Peyer's patch (tissue), 4 donors: Measurements from ENCODE around the gene JHY. TPM values are rescaled to one million over a fixed set of nuclear protein-coding genes. Genes with fewer than 3 reads are reported as not detected.

Source experiments
- DNase-seq, 3 donors: peaks; one replicate each; pipeline ENCODE4 v3.0.0-alpha.2; 2017 to 2019
- H3K27ac ChIP-seq, 4 donors: fragments of 200-600 bp; sonication (generic); one replicate each; pipeline ENCODE4 v1.5.1; 2016 to 2019
- H3K27me3 ChIP-seq, 2 donors: fragments of 200-600 bp; sonication (generic); one replicate each; pipeline ENCODE4 v1.5.1; 2019
- H3K36me3 ChIP-seq, 3 donors: fragments of 200-600 bp; sonication (generic); one replicate each; pipeline ENCODE4 v1.5.1; 2016 to 2019
- H3K4me1 ChIP-seq, 4 donors: fragments of 200-600 bp; sonication (generic); one replicate each; pipeline ENCODE4 v1.5.1; 2016 to 2019
- H3K4me3 ChIP-seq, 4 donors: fragments of 200-600 bp; sonication (generic); 1 replicate in 3 of 4; 2 replicates in 1 of 4; pipeline ENCODE4 v1.5.1; 2016 to 2019; ENCODE audit warnings: mild to moderate bottlenecking in 1 of 4
- H3K9me3 ChIP-seq, 4 donors: fragments of 200-600 bp; sonication (generic); one replicate each; pipeline ENCODE4 v1.5.1; 2016 to 2019; ENCODE audit warnings: mild to moderate bottlenecking in 1 of 4
- POLR2A ChIP-seq, 2 donors: fragments of 450-650 bp; IDR thresholded peaks; one replicate each; pipeline ENCODE4 v1.5.1; 2017; ENCODE audit warnings: antibody characterized with exemption in 2 of 2, mild to moderate bottlenecking in 2 of 2, moderate library complexity in 2 of 2
- total RNA-seq, 4 donors: library from RNA; depleted of rRNA; stranded (reverse); fragments of >200 nt; gene quantifications; one replicate each; pipeline ENCODE4 v1.1.0, GENCODE V29; 2016
- TF ChIP-seq, protein P1 (sequence below), 6 experiments: fragments of 450-650 bp in 4 of 6; fragments of 200-600 bp in 2 of 6; sonication (generic) in 1 of 6; IDR thresholded peaks; one replicate each; pipeline ENCODE4 v1.5.1; 2017 to 2019; ENCODE audit warnings: antibody characterized with exemption in 6 of 6, mild to moderate bottlenecking in 3 of 6, moderate library complexity in 1 of 6

JHY gene
- total RNA-seq, 4 donors from 2014 or later: 1.8 to 15.7 (median 3.0) TPM

DNA sequence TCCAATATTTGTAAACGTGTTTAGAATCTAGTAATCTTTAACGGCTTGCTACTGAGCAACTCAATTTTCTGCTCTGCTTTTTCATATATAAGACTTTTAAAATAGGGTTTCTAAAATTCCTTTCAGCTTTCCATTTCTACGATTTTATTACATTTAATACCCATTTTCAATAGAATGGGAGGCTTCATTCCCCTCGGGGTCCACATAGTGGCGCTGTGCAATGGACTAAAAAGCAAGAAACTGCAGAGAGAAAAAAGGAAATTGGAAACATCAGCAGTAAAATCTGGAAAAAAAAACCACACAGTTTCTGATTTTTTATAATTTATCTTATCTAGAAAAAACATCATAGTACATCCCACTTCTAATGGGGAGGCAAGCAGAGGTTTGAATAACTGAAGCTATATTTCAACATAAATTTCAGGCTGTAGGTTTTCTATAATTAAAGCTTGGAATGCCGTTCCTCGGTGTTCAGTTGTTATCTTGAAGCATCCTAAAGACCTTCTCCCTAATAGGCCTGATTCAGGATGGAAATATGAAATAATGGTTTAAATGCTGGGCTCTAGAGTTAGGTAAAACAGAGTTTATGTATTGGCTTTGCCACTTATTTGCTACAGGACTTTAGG lies 18.7 kb upstream of the JHY start:
- H3K27ac ChIP-seq: no peak overlapping the region

DNA sequence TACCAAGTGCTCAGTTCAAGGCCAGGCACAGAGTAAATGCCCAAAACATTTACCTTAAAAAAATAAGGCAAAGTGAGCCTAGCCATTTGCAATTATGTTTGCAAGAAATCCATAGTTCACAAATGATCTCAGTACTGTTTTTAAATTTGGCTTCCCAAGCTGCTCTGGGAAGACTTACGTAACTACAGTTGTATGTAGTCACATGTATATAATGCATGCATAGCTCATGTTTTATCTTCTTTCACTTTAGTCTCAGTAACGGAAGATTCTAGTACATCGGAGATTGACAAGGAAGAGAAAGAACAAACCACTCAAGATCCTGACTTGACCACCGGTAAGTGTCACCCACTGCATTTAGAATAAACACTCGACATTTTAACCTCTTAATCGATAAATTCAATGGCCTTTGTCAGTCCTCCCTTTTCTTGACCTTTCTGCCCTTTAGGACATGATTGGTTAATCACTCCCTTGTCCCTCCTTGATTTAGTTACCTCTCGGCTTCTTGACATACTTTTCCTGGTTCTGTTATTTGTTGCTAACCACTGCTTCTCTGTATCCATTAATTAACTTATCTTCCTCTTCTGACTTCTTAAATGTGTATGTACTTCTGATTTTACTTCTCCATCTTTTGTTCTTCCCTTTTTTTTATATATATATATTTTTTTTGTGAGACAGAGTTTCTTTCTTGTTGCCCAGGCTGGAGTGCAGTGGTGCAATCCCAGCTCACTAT lies 18.0 kb upstream of the JHY start:
- no peaks in the 10 kb centered on the region for H3K9me3 ChIP-seq
- TF ChIP-seq, protein P1, sequence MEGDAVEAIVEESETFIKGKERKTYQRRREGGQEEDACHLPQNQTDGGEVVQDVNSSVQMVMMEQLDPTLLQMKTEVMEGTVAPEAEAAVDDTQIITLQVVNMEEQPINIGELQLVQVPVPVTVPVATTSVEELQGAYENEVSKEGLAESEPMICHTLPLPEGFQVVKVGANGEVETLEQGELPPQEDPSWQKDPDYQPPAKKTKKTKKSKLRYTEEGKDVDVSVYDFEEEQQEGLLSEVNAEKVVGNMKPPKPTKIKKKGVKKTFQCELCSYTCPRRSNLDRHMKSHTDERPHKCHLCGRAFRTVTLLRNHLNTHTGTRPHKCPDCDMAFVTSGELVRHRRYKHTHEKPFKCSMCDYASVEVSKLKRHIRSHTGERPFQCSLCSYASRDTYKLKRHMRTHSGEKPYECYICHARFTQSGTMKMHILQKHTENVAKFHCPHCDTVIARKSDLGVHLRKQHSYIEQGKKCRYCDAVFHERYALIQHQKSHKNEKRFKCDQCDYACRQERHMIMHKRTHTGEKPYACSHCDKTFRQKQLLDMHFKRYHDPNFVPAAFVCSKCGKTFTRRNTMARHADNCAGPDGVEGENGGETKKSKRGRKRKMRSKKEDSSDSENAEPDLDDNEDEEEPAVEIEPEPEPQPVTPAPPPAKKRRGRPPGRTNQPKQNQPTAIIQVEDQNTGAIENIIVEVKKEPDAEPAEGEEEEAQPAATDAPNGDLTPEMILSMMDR (IDR thresholded peaks at IDR 0.05): no peak
- TF ChIP-seq POLR2A (IDR thresholded peaks at IDR 0.05): no peak
- H3K27ac ChIP-seq: no peak overlapping the region
- no peaks in the 10 kb centered on the region for H3K4me1 ChIP-seq
- no peak overlapping the region for H3K4me3 ChIP-seq
- no peaks in the 10 kb centered on the region for H3K36me3 ChIP-seq
- no peak for DNase-seq
- H3K27me3 ChIP-seq: no peaks in the 10 kb centered on the region

More for the DNA sequence above, 18.7 kb upstream of the JHY start:
- no peaks in the 10 kb centered on the region for H3K9me3 ChIP-seq
- H3K36me3 ChIP-seq: no peaks in the 10 kb centered on the region
- H3K4me3 ChIP-seq: no peak overlapping the region
- no peaks in the 10 kb centered on the region for H3K4me1 ChIP-seq
- TF ChIP-seq POLR2A (IDR thresholded peaks at IDR 0.05): no peak
- TF ChIP-seq, protein P1 (IDR thresholded peaks at IDR 0.05): peak; percentile 47 to 78 (median 63)
- H3K27me3 ChIP-seq: no peaks in the 10 kb centered on the region
- DNase-seq: peak in 2 of 3 donors; percentile 47 to 72

DNA sequence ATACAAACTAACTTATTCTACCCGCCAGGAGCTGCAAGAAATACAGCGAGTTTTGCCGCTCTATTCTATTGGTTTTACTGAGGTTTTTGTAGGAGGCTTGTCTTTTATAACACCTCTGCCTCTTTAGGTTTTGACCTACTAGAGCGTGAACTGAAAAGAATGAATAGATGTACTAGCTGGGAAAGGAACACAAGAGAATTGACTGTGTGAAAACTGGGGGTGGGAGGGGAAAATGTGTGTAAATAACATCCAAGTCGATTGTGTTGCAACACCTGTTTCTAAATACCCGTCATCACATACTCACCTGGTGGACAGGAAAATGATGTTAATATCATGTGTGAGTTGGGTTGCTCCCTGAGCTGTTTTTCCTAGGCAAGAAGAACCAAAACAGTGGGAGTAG lies 12.9 kb upstream of the JHY start:
- TF ChIP-seq, protein P1 (IDR thresholded peaks at IDR 0.05): no peak
- TF ChIP-seq POLR2A (IDR thresholded peaks at IDR 0.05): no peak
- no peaks in the 10 kb centered on the region for H3K36me3 ChIP-seq
- no peak for DNase-seq
- no peaks in the 10 kb centered on the region for H3K4me1 ChIP-seq
- no peak overlapping the region for H3K27ac ChIP-seq
- H3K27me3 ChIP-seq: no peaks in the 10 kb centered on the region
- H3K9me3 ChIP-seq: no peaks in the 10 kb centered on the region
- H3K4me3 ChIP-seq: no peak overlapping the region

DNA sequence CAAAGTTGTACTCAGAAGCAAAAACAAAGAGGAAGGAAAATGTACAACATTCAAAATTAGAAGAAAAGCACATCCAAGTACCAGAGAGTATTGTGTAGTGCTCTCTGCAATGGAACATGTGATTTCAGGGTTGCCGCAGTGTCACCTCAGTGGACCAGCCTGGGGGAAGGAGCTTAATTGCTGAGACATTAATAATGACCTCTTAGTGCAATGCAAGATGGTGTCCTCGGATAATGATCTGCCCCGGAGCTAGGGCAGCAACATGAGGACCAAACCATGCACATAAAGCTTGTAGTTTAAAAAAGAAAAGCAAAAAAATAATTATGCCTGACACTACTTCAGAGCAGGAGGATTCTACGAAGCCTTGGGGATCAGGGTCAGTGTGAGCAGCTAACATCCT lies 11.3 kb upstream of the JHY start:
- no peak overlapping the region for H3K4me3 ChIP-seq
- no peaks in the 10 kb centered on the region for H3K36me3 ChIP-seq
- no peak overlapping the region for H3K27ac ChIP-seq
- no peaks in the 10 kb centered on the region for H3K9me3 ChIP-seq
- no peaks in the 10 kb centered on the region for H3K27me3 ChIP-seq
- no peak for TF ChIP-seq POLR2A (IDR thresholded peaks at IDR 0.05)
- TF ChIP-seq, protein P1 (IDR thresholded peaks at IDR 0.05): no peak
- no peaks in the 10 kb centered on the region for H3K4me1 ChIP-seq
- no peak for DNase-seq

DNA sequence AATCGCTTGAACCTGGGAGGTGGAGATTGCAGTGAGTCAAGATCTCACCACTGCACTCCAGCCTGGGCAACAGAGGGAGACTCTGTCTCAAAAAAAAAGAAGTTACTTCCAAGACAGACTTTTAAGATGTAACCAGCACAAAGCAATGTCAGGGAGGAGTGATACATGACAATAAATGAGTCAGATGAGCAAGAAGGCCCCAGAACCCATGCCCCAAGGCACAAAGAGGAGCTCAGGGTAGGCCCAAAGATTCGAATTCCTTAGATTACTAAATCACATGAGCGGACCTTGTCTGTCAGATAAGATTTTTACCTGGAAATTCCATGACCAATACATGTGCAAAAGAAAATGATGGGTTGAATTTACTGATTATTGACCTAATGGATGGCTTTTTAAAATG lies 10.5 kb upstream of the JHY start:
- Histone ChIP-seq H3K27me3 (no peaks in the 10 kb centered on the region), H3K4me1 (no peaks in the 10 kb centered on the region), H3K36me3 (no peaks in the 10 kb centered on the region), H3K4me3 (no peak overlapping the region), H3K9me3 (no peaks in the 10 kb centered on the region), H3K27ac (no peak overlapping the region)
- DNase-seq: no peak
- no peak for TF ChIP-seq POLR2A (IDR thresholded peaks at IDR 0.05)
- TF ChIP-seq, protein P1 (IDR thresholded peaks at IDR 0.05): no peak
